GM12878 (cell line): Measurements from ENCODE around the gene MTRF1. TPM values are rescaled to one million over a fixed set of nuclear protein-coding genes. Genes with fewer than 3 reads are reported as not detected.
A peak's percentile ranks its signal among the peaks of the same experiment; 100 is the strongest.

Experiments used
- ATAC-seq: fragments of 200-7000 bp; cut with Tn5 transposase; 3 replicates; pipeline ENCODE4 v1.9.1; 2020; ENCODE audit warnings: mild to moderate bottlenecking, moderate library complexity
- BruUV-seq: library from RNA; stranded (reverse); fragments of 400-500 nt; replicated peaks from 2 replicates; lab custom pipeline; 2021; lab: Mats Ljungman, UMichigan
- CTCF ChIA-PET: fragments of 300-600 bp; sonication (Branson Sonifier 250); formaldehyde crosslinking; extraction: SDS; loops from one replicate; lab custom pipeline; 2021; ENCODE audit warnings: inconsistent platforms; lab: Yijun Ruan, JAX
- POLR2A ChIA-PET: fragments of 350-600 bp; formaldehyde crosslinking; extraction: SDS; loops from one replicate; lab custom pipeline; 2021; ENCODE audit warnings: inconsistent platforms; lab: Charles Lee
- RAD21 ChIA-PET: fragments of 300-600 bp; sonication (Branson Sonifier 250); formaldehyde crosslinking; loops from one replicate; lab custom pipeline; 2023; ENCODE audit warnings: antibody characterized with exemption; ENCODE audit not compliant: unreplicated experiment; lab: Charles Lee
- SMC1A ChIA-PET: fragments of 300-600 bp; sonication (Branson Sonifier 250); formaldehyde crosslinking; loops from one replicate; lab custom pipeline; 2023; ENCODE audit not compliant: unreplicated experiment, uncharacterized antibody; lab: Charles Lee
- DNase-seq: peaks from one replicate; pipeline ENCODE4 v3.0.0-alpha.2; 2011; ENCODE audit warnings: low read depth, low spot score
- FAIRE-seq: peaks from 3 replicates; lab custom pipeline; 2011; peaks lifted over from hg19 to GRCh38; lab: Jason Lieb, UNC
- H2AFZ ChIP-seq: 2 replicates; pipeline ENCODE4 v1.6.0; 2011; ENCODE audit warnings: low read depth, low read length, control low read depth; ENCODE audit not compliant: control insufficient read depth
- H3K27ac ChIP-seq: 2 replicates; pipeline ENCODE4 v1.5.1; 2011; ENCODE audit warnings: control low read depth; ENCODE audit not compliant: control insufficient read depth, insufficient read depth
- H3K27me3 ChIP-seq, 2 experiments: replicated peaks in 1 of 2; 2 replicates each; pipeline versions ENCODE4 v1.6.0 to v1.6.1; 2011; ENCODE audit warnings: low read length in 1 of 2; ENCODE audit not compliant: control insufficient read depth in 2 of 2, insufficient read depth in 2 of 2
- H3K36me3 ChIP-seq, 2 experiments: 2 replicates each; pipeline ENCODE4 v1.5.1; 2011; ENCODE audit warnings: low read length in 1 of 2; ENCODE audit not compliant: control insufficient read depth in 2 of 2, insufficient read depth in 2 of 2
- H3K4me1 ChIP-seq: 2 replicates; pipeline ENCODE4 v1.6.1; 2011; ENCODE audit warnings: mild to moderate bottlenecking, low read length, moderate library complexity, mixed read lengths; ENCODE audit not compliant: control insufficient read depth, insufficient read depth
- H3K4me2 ChIP-seq: 2 replicates; pipeline ENCODE4 v1.6.0; 2011; ENCODE audit warnings: control low read depth; ENCODE audit not compliant: control insufficient read depth, insufficient read depth
- H3K4me3 ChIP-seq: fragments of 200-600 bp; sonication (generic); 2 replicates; pipeline ENCODE4 v1.5.1; 2016
- H3K79me2 ChIP-seq: 2 replicates; pipeline ENCODE4 v1.6.0; 2011; ENCODE audit warnings: low read length; ENCODE audit not compliant: control insufficient read depth, insufficient read depth
- H3K9ac ChIP-seq: 2 replicates; pipeline ENCODE4 v1.8.0; 2011; ENCODE audit warnings: low read length, control low read depth, mixed read lengths; ENCODE audit not compliant: control insufficient read depth, insufficient read depth
- H3K9me3 ChIP-seq: replicated peaks from 3 replicates; pipeline ENCODE4 v1.5.1; 2011; ENCODE audit warnings: mild to moderate bottlenecking, low read length; ENCODE audit not compliant: control insufficient read depth, insufficient read depth
- H4K20me1 ChIP-seq: 2 replicates; pipeline ENCODE4 v1.6.0; 2011; ENCODE audit not compliant: control insufficient read depth, insufficient read depth
- BACH1 ChIP-seq: fragments of 450-650 bp; IDR thresholded peaks from 2 replicates; pipeline ENCODE4 v1.6.1; 2017; ENCODE audit warnings: mild to moderate bottlenecking, borderline replicate concordance
- GABPA ChIP-seq: IDR thresholded peaks from 2 replicates; pipeline ENCODE4 v1.6.1; 2014; ENCODE audit warnings: antibody characterized with exemption, low read depth, mild to moderate bottlenecking, inconsistent platforms
- RELA ChIP-seq: fragments of 450-650 bp; IDR thresholded peaks from 2 replicates; pipeline ENCODE4 v1.8.0; 2014; ENCODE audit warnings: borderline replicate concordance; ENCODE audit not compliant: partially characterized antibody
- SIX5 ChIP-seq: IDR thresholded peaks from 2 replicates; pipeline ENCODE4 v1.6.1; 2011; ENCODE audit warnings: mild to moderate bottlenecking, low read depth, low read length, moderate library complexity; ENCODE audit not compliant: severe bottlenecking
- SPI1 ChIP-seq: IDR thresholded peaks from 2 replicates; pipeline ENCODE4 v1.6.1; 2011; ENCODE audit warnings: low read depth, mild to moderate bottlenecking, low read length, moderate library complexity, borderline replicate concordance; ENCODE audit not compliant: insufficient read depth
- SREBF1 ChIP-seq: IDR thresholded peaks from 2 replicates; pipeline ENCODE4 v1.6.1; 2012; ENCODE audit warnings: mild to moderate bottlenecking, low read length
- STAT3 ChIP-seq: IDR thresholded peaks from 2 replicates; pipeline ENCODE4 v1.6.1; 2011; ENCODE audit warnings: low read depth, low read length, improper control_type of control experiment
- TBL1XR1 ChIP-seq: IDR thresholded peaks from 2 replicates; pipeline ENCODE4 v1.6.1; 2012; ENCODE audit warnings: low read depth, low read length, improper control_type of control experiment
- YBX1 ChIP-seq: fragments of 450-650 bp; IDR thresholded peaks from 2 replicates; pipeline ENCODE4 v1.6.1; 2016; ENCODE audit warnings: antibody characterized with exemption
- WGBS: methylation state at CpG from one replicate; pipeline ENCODE4 v1.1.6; 2016; ENCODE audit warnings: low lambda C conversion rate; ENCODE audit not compliant: insufficient replicate concordance, insufficient coverage; ENCODE audit errors: missing lambda C conversion rate; 5-methylcytosine and 5-hydroxymethylcytosine counted together
- in situ Hi-C: fragments of 300-500 bp; cut with MboI; formaldehyde crosslinking; loops from 9 replicates; pipeline ENCODE4 v1.14.3; 2018; ENCODE audit warnings: mixed read lengths
- intact Hi-C: fragments of 100-400 bp; cut with micrococcal nuclease; formaldehyde crosslinking; loops from one replicate; pipeline ENCODE4 v1.14.2; 2022; ENCODE audit not compliant: unreplicated experiment
- polyA plus RNA-seq, 11 experiments: library from polyadenylated mRNA; depleted of rRNA in 4 of 11; unstranded in 6 of 11; stranded (reverse) in 5 of 11; fragments of >200 nt; fragmentation: Nextera tagmentation in 4 of 11; fragmentation: Illumina TruSeq in 1 of 11; extraction: Ambion mirVana in 4 of 11; extraction: Trizol in 1 of 11; gene quantifications; 1 replicate in 1 of 11; 2 replicates in 10 of 11; pipeline versions ENCODE4 v1.2.1 to v1.2.3, GENCODE V29; 2011 to 2016; ENCODE audit warnings: inconsistent platforms in 2 of 11, missing spikeins in 2 of 11, low read depth in 1 of 11
- total RNA-seq, 4 experiments: library from RNA; depleted of rRNA in 3 of 4; stranded (reverse); fragments of >200 nt in 3 of 4; fragmentation: Illumina TruSeq in 1 of 4; extraction: Trizol in 1 of 4; gene quantifications; 2 replicates each; pipeline versions ENCODE4 v1.2.1 to v1.2.3, GENCODE V29; 2013 to 2021
- TF ChIP-seq, protein P1 (sequence below): fragments of 450-650 bp; formaldehyde crosslinking; IDR thresholded peaks from 2 replicates; pipeline ENCODE4 v1.4.0; 2022; ENCODE audit warnings: mild to moderate bottlenecking, moderate library complexity
- TF ChIP-seq, protein P2 (sequence below): fragments of 150-350 bp; IDR thresholded peaks from 2 replicates; pipeline ENCODE4 v1.6.1; 2016; ENCODE audit warnings: low read depth, low read length
- TF ChIP-seq, protein P3 (sequence below): fragments of 450-650 bp; formaldehyde crosslinking; IDR thresholded peaks from 2 replicates; pipeline ENCODE4 v1.5.0; 2022; ENCODE audit warnings: mild to moderate bottlenecking, missing genetic modification characterization

Gene MTRF1
- total and polyA plus RNA-seq, 10 of the 15 experiments (the other 5 are each of a cell fraction or from before 2014, with no cell fraction given): 12.1 to 33.7 (median 20.6) TPM

DNA sequence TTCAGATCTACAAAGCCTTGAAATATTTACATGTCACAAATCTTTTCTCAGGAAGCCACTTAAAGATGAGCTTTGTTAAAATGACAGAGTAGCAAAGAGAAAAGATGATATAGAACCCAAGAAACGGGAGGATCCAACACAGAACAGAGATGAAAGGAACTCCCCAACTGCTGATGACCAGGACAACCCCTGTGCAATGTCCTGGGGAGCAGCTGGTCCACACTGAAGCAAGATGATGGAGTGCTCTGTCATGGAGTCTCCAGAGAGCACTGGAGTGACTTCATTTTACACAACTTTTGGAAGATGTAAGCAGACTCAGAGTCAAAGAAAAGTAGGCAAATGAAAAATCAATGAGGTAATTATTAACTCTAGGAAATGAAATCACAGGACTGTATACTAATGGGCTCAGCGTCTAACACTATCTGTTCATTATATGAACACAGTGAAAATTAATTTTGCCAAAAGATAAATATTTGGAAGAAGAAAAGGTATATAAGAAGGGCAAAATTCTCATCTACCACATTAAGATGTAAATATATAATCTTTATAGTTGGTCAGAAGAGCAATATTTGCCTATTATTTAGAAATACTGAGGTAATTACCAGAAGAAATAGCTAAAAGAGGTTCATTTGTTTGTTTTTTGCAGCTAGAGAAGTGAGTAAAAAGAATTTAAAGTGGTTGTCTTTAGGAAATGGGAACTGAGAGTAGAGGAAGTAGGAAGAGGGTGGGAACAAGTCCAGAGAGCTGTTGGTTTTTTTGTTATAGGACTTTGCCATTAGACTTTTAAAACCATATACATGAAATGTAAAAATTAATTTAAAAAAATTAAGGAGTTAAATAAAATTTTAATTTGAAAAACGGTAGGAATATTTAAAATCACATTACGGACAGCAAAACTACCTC, 30.5 kb downstream of the MTRF1 start:
- ChIA-PET SMC1A (interaction anchor here (0.8 to 2.9 kb wide), 11 partner anchors 10 to 455 kb away, joined by 3 to 8 read pairs (median 4); no protein-coding TSS in a partner anchor), POLR2A (interaction anchor here (0.5 to 1.5 kb wide), 3 partner anchors 172 to 265 kb away, joined by 3 read pairs; no protein-coding TSS in a partner anchor), RAD21 (interaction anchor here (1.6 to 2.1 kb wide), 3 partner anchors 10 to 80 kb away, joined by 3 to 9 read pairs (median 6); no protein-coding TSS in a partner anchor), CTCF (interaction anchor here (0.7 to 1.8 kb wide), 5 partner anchors 10 to 213 kb away, joined by 4 to 10 read pairs (median 5); partner anchors contain the start of gene ELF1)
- FAIRE-seq: no peak
- Histone ChIP-seq H3K4me3 (no peak overlapping the region), H3K4me1 (peaks cover 14% of the 10 kb centered on the region), H2AFZ (0 out of 2 replicates have a peak overlapping the region, but pooled peaks have one; percentile 3), H3K9me3 (no peaks in the 10 kb centered on the region), H4K20me1 (no peaks in the 10 kb centered on the region), H3K27ac (peak overlapping the region; percentile 48), H3K4me2 (peak overlapping the region; percentile 56; the same call in 1 of the 2 replicates), H3K79me2 (no peaks in the 10 kb centered on the region), H3K9ac (no peak overlapping the region), H3K27me3 (no peaks in the 10 kb centered on the region), H3K36me3 (peaks cover 0 to 4% of the 10 kb centered on the region in 2 experiments; a peak in 1 of 4 replicates)
- DNase-seq: no peak
- in situ Hi-C loops (no loop called here), intact Hi-C loops (no loop called here)
- BruUV-seq: no TSS peak
- 71% methylated on average over 4 of the region's 4 CpGs for whole genome bisulfite sequencing
- peak; percentile 51 for ATAC-seq
- TF ChIP-seq, protein P1, sequence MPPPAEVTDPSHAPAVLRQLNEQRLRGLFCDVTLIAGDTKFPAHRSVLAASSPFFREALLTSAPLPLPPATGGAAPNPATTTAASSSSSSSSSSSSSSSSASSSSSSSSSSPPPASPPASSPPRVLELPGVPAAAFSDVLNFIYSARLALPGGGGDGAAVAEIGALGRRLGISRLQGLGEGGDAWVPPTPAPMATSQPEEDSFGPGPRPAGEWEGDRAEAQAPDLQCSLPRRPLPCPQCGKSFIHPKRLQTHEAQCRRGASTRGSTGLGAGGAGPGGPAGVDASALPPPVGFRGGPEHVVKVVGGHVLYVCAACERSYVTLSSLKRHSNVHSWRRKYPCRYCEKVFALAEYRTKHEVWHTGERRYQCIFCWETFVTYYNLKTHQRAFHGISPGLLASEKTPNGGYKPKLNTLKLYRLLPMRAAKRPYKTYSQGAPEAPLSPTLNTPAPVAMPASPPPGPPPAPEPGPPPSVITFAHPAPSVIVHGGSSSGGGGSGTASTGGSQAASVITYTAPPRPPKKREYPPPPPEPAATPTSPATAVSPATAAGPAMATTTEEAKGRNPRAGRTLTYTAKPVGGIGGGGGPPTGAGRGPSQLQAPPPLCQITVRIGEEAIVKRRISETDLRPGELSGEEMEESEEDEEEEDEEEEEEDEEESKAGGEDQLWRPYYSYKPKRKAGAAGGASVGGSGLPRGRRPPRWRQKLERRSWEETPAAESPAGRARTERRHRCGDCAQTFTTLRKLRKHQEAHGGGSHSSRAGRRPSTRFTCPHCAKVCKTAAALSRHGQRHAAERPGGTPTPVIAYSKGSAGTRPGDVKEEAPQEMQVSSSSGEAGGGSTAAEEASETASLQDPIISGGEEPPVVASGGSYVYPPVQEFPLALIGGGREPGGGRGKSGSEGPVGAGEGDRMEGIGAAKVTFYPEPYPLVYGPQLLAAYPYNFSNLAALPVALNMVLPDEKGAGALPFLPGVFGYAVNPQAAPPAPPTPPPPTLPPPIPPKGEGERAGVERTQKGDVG (CRISPR knock-in tag): no peak
- TF ChIP-seq GABPA: no peak
- no peak for TF ChIP-seq RELA
- TF ChIP-seq, protein P2, sequence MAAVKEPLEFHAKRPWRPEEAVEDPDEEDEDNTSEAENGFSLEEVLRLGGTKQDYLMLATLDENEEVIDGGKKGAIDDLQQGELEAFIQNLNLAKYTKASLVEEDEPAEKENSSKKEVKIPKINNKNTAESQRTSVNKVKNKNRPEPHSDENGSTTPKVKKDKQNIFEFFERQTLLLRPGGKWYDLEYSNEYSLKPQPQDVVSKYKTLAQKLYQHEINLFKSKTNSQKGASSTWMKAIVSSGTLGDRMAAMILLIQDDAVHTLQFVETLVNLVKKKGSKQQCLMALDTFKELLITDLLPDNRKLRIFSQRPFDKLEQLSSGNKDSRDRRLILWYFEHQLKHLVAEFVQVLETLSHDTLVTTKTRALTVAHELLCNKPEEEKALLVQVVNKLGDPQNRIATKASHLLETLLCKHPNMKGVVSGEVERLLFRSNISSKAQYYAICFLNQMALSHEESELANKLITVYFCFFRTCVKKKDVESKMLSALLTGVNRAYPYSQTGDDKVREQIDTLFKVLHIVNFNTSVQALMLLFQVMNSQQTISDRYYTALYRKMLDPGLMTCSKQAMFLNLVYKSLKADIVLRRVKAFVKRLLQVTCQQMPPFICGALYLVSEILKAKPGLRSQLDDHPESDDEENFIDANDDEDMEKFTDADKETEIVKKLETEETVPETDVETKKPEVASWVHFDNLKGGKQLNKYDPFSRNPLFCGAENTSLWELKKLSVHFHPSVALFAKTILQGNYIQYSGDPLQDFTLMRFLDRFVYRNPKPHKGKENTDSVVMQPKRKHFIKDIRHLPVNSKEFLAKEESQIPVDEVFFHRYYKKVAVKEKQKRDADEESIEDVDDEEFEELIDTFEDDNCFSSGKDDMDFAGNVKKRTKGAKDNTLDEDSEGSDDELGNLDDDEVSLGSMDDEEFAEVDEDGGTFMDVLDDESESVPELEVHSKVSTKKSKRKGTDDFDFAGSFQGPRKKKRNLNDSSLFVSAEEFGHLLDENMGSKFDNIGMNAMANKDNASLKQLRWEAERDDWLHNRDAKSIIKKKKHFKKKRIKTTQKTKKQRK: no peak
- TF ChIP-seq BACH1: no peak
- TF ChIP-seq SPI1: no peak
- no peak for TF ChIP-seq STAT3
- TF ChIP-seq, protein P3, sequence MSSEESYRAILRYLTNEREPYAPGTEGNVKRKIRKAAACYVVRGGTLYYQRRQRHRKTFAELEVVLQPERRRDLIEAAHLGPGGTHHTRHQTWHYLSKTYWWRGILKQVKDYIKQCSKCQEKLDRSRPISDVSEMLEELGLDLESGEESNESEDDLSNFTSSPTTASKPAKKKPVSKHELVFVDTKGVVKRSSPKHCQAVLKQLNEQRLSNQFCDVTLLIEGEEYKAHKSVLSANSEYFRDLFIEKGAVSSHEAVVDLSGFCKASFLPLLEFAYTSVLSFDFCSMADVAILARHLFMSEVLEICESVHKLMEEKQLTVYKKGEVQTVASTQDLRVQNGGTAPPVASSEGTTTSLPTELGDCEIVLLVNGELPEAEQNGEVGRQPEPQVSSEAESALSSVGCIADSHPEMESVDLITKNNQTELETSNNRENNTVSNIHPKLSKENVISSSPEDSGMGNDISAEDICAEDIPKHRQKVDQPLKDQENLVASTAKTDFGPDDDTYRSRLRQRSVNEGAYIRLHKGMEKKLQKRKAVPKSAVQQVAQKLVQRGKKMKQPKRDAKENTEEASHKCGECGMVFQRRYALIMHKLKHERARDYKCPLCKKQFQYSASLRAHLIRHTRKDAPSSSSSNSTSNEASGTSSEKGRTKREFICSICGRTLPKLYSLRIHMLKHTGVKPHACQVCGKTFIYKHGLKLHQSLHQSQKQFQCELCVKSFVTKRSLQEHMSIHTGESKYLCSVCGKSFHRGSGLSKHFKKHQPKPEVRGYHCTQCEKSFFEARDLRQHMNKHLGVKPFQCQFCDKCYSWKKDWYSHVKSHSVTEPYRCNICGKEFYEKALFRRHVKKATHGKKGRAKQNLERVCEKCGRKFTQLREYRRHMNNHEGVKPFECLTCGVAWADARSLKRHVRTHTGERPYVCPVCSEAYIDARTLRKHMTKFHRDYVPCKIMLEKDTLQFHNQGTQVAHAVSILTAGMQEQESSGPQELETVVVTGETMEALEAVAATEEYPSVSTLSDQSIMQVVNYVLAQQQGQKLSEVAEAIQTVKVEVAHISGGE (CRISPR knock-in tag): no peak
- no peak for TF ChIP-seq SREBF1
- no peak for TF ChIP-seq YBX1
- no peak for TF ChIP-seq TBL1XR1
- TF ChIP-seq SIX5: no peak
